ENCODE data around the gene TARBP2.

Gene TARBP2

DNA sequence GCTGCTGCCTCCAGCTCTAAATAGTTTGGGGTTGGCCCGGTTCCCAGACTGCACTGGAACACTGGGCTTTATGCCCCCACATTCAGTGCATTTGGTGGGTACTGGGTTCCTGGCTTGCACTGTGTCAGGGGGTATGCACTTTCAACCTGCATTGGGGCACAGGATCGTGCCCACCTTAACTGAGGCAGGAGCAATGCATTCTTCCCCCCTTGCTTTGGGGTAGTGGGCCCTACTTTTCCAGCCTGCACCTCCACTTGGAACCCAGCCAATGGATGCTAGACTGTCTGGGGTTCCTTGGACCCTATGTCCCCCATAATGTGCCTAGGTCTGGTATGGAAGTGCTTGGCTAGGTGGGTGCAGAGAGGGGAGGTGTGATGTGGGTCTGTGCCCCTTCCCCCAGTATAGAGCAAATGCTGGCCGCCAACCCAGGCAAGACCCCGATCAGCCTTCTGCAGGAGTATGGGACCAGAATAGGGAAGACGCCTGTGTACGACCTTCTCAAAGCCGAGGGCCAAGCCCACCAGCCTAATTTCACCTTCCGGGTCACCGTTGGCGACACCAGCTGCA is 615 bp downstream of the TARBP2 start:
- DNase-seq (ENCODE audit: insufficient read length, low spot score) = no peak
- TF ChIP-seq POU2F2 (IDR thresholded peaks at IDR 0.05; ENCODE audit: low read depth, low read length) (no peak), POLR2A (IDR thresholded peaks at IDR 0.05; ENCODE audit: low read depth, low read length) (no peak), SPI1 (IDR thresholded peaks at IDR 0.05; ENCODE audit: low read depth, low read length) (no peak), PAX5 (IDR thresholded peaks at IDR 0.05; ENCODE audit: insufficient read depth, low read length, severe bottlenecking) (no peak), TAF1 (IDR thresholded peaks at IDR 0.05; ENCODE audit: low read depth, low read length) (no peak; the same call in 1 of the 2 replicates), POLR2AphosphoS5 (IDR thresholded peaks at IDR 0.05; ENCODE audit: low read depth, low read length) (0 out of 2 replicates have a peak, but pooled peaks have one; percentile 18)
- no peak for FAIRE-seq

DNA sequence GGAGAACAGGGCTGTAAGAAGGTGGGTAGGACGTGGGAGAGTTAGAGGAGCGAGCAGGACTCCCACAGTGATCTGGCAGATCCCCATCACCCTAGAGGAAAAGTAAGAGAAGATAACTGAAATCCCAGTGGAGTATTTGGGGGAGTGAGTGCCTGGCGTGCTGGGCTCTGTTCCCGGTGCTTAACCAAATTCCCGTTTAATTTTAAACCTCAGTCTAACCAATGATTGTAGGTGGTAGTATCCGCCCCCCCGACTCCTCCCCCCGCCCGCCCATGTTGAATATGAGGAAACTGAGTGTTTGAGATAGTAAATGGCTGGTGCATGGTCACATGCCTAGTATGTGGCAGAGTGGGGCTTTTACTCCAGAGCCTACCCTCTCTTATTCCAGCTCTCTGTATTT is 1.2 kb downstream of the TARBP2 start:
- no peak for FAIRE-seq
- TF ChIP-seq PAX5 (IDR thresholded peaks at IDR 0.05; ENCODE audit: insufficient read depth, low read length, severe bottlenecking) = no peak
- TF ChIP-seq POLR2A (IDR thresholded peaks at IDR 0.05; ENCODE audit: low read depth, low read length) = no peak
- no peak for TF ChIP-seq POLR2AphosphoS5 (IDR thresholded peaks at IDR 0.05; ENCODE audit: low read depth, low read length)
- TF ChIP-seq TAF1 (IDR thresholded peaks at IDR 0.05; ENCODE audit: low read depth, low read length) = no peak
- TF ChIP-seq POU2F2 (IDR thresholded peaks at IDR 0.05; ENCODE audit: low read depth, low read length) = no peak
- no peak for TF ChIP-seq SPI1 (IDR thresholded peaks at IDR 0.05; ENCODE audit: low read depth, low read length)
- no peak for DNase-seq (ENCODE audit: insufficient read length, low spot score)

DNA sequence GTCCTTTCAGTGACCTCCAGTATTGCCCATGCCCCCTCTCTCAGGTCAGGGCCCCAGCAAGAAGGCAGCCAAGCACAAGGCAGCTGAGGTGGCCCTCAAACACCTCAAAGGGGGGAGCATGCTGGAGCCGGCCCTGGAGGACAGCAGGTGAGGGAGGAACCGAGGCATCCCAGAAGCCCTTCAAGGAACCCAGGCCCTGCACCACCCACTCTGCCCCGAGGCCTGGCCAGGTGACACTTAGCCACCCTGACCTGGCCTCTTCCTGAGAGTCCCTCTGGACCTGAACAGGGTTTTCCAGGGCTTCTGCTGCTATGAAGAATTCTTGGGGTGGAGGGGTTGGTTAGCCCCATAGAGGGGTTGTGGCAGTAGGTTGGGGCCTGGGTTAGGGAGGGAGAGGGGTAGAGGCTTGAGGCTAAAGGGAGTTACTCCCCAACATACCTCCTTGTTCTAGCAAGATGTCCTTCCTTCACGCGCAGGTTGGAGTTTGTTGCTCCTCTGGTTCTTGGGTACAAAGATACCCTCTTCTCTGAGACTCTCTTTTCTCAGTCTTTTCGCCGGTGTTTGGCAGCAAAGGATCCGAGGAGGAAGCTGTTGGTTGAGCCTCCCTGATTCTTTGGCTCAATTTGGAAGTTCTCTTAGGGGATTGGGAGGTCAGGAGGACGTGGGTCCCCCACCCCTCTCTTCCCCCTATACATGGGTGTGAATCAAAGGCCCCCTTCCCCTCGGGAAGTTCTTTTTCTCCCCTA is 2.1 kb downstream of the TARBP2 start:
- no peak for FAIRE-seq
- TF ChIP-seq POU2F2 (IDR thresholded peaks at IDR 0.05; ENCODE audit: low read depth, low read length) = no peak
- TF ChIP-seq SPI1 (IDR thresholded peaks at IDR 0.05; ENCODE audit: low read depth, low read length) = no peak
- no peak for TF ChIP-seq TAF1 (IDR thresholded peaks at IDR 0.05; ENCODE audit: low read depth, low read length)
- no peak for TF ChIP-seq PAX5 (IDR thresholded peaks at IDR 0.05; ENCODE audit: insufficient read depth, low read length, severe bottlenecking)
- TF ChIP-seq POLR2AphosphoS5 (IDR thresholded peaks at IDR 0.05; ENCODE audit: low read depth, low read length) = no peak
- no peak for TF ChIP-seq POLR2A (IDR thresholded peaks at IDR 0.05; ENCODE audit: low read depth, low read length)
- no peak for DNase-seq (ENCODE audit: insufficient read length, low spot score)

DNA sequence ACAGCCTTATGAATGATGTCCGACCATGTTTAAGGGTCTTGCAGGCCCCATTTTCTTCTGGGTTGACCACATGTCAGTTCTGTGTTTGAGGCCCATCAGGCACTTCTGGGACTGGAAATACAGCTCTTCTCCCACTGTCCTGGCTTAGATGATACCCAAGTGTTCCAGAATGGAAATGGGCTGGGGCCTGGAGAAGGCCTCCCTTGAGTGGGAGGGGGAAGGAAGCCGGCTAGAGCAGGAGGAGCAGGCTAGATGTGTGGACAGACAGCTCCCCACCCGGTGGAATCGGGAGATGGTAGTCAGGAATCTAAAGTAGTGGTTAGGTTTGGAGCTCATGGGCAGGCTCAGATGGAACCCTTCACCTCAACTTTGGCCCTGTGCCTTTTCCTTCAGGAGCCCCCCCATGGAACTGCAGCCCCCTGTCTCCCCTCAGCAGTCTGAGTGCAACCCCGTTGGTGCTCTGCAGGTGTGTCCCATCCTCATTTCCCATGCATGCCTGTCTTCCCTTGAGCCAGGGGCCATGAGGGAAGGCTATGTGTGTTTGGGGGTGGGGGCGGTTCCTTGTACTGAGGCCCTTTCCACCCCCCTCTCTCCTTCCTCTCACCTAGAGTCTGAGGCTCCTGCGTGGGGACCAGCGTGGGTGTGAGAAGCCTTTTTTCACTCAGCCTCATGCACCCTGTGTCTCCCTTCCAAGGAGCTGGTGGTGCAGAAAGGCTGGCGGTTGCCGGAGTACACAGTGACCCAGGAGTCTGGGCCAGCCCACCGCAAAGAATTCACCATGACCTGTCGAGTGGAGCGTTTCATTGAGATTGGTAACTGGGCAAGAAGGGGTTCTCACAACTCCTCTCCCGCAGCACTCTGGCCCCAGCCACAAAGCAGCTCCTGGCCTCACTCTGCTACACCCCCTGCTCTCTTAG is 3.2 kb downstream of the TARBP2 start:
- DNase-seq (ENCODE audit: insufficient read length, low spot score) = no peak
- TF ChIP-seq TAF1 (IDR thresholded peaks at IDR 0.05; ENCODE audit: low read depth, low read length) = no peak
- TF ChIP-seq SPI1 (IDR thresholded peaks at IDR 0.05; ENCODE audit: low read depth, low read length) = no peak
- no peak for TF ChIP-seq POU2F2 (IDR thresholded peaks at IDR 0.05; ENCODE audit: low read depth, low read length)
- TF ChIP-seq POLR2AphosphoS5 (IDR thresholded peaks at IDR 0.05; ENCODE audit: low read depth, low read length) = no peak
- no peak for TF ChIP-seq POLR2A (IDR thresholded peaks at IDR 0.05; ENCODE audit: low read depth, low read length)
- TF ChIP-seq PAX5 (IDR thresholded peaks at IDR 0.05; ENCODE audit: insufficient read depth, low read length, severe bottlenecking) = no peak
- no peak for FAIRE-seq

DNA sequence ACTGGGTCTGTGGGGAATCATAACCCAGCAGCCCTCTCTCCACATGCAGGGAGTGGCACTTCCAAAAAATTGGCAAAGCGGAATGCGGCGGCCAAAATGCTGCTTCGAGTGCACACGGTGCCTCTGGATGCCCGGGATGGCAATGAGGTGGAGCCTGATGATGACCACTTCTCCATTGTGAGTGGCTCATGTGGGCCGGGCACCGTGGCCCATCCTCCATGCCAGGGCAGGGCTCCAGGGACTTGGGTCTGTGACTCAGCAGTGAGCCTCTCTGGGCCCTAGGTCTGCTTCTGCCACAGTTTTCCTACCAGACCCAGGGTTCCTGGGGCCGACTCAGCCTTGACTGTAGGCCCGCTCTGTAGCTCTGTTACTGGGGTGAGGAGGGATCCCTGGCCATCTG is 4.0 kb downstream of the TARBP2 start:
- FAIRE-seq (no peak), DNase-seq (ENCODE audit: insufficient read length, low spot score) (no peak)
- TF ChIP-seq POU2F2 (IDR thresholded peaks at IDR 0.05; ENCODE audit: low read depth, low read length) = no peak
- no peak for TF ChIP-seq SPI1 (IDR thresholded peaks at IDR 0.05; ENCODE audit: low read depth, low read length)
- TF ChIP-seq TAF1 (IDR thresholded peaks at IDR 0.05; ENCODE audit: low read depth, low read length) = no peak
- no peak for TF ChIP-seq POLR2A (IDR thresholded peaks at IDR 0.05; ENCODE audit: low read depth, low read length)
- TF ChIP-seq POLR2AphosphoS5 (IDR thresholded peaks at IDR 0.05; ENCODE audit: low read depth, low read length) = no peak
- no peak for TF ChIP-seq PAX5 (IDR thresholded peaks at IDR 0.05; ENCODE audit: insufficient read depth, low read length, severe bottlenecking)

DNA sequence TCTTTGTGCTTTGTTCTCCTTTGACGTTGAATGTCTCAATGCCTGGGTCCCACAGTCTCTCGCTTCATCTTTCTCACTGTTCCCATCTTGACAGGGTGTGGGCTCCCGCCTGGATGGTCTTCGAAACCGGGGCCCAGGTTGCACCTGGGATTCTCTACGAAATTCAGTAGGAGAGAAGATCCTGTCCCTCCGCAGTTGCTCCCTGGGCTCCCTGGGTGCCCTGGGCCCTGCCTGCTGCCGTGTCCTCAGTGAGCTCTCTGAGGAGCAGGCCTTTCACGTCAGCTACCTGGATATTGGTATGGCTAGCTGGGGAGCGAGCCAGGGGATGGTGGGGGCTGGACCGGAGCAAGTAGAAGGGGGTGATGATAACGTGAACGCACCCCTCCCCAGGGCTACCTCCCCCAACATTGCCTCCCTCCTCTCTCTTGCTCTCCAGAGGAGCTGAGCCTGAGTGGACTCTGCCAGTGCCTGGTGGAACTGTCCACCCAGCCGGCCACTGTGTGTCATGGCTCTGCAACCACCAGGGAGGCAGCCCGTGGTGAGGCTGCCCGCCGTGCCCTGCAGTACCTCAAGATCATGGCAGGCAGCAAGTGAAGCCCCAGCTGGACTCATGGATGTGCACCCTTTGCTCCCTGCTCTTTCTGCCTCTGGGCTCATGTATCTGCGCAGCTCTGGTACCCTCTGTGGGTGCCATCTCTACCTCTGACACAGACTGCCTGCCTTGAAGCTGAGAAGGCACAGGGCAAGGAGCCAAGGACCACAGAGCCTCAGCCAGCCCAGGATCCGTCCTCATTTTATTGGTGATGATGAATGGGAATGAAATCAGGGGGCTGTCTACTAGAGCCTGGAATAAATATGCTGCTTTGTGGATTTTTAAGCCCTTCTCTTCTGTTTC is 4.7 kb downstream of the TARBP2 start:
- FAIRE-seq (no peak), DNase-seq (ENCODE audit: insufficient read length, low spot score) (no peak)
- TF ChIP-seq SPI1 (IDR thresholded peaks at IDR 0.05; ENCODE audit: low read depth, low read length) (no peak), PAX5 (IDR thresholded peaks at IDR 0.05; ENCODE audit: insufficient read depth, low read length, severe bottlenecking) (no peak), POLR2A (IDR thresholded peaks at IDR 0.05; ENCODE audit: low read depth, low read length) (no peak), POLR2AphosphoS5 (IDR thresholded peaks at IDR 0.05; ENCODE audit: low read depth, low read length) (no peak)

DNA sequence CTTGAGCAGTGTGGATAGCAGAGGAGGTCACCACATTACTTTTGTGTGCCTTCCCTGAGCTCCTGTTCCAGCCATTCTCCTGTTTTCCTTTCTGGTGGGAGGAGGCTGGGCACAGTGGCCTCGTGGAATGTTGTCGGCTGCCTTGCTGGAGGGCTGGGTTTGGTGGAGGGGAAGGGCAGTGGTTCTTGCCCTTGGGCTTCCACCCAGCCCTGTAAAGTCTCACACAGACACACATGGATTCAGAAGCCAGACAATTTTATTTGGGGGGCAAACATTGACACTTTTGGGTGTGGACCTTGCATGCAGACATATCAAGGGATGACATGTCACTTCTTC is 5.3 kb downstream of the TARBP2 start:
- FAIRE-seq = no peak
- no peak for DNase-seq (ENCODE audit: insufficient read length, low spot score)
- TF ChIP-seq SPI1 (IDR thresholded peaks at IDR 0.05; ENCODE audit: low read depth, low read length) (no peak), POU2F2 (IDR thresholded peaks at IDR 0.05; ENCODE audit: low read depth, low read length) (no peak), POLR2AphosphoS5 (IDR thresholded peaks at IDR 0.05; ENCODE audit: low read depth, low read length) (no peak), PAX5 (IDR thresholded peaks at IDR 0.05; ENCODE audit: insufficient read depth, low read length, severe bottlenecking) (no peak), TAF1 (IDR thresholded peaks at IDR 0.05; ENCODE audit: low read depth, low read length) (no peak), POLR2A (IDR thresholded peaks at IDR 0.05; ENCODE audit: low read depth, low read length) (no peak)

DNA sequence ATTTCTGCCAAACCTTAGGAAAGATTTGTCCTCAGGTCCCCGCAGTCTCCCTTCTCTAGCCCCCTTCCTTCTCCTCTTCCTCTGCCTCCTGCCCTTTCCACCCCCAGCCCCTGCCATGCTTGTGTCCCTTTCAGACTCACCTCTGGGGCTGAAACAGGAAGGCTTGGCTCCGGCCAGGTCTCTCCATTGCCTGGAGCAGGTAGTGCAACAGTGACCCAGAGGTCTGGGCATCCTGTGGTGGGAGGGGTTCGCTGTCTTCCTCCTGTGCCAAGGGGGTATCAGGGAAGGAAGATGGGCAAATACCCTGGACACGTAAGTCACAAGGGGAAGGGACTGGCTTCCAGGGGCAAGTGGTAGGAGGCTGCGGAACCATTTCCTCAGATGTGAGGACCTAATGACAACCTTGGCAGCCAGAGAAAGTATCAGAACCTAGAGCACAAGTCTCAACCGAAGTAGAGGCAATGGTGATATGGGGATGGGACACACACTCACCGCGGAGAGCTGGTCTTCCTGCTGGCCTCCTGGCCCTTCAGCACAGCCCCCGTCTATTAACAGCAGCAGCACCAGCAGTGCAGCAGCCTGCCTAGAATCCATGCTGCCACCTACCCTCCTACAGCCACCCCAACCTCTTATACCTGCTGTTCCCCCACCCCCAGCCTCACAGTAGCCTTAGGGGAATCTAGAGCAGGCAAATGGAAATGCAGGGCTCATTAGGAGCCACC is 6.0 kb downstream of the TARBP2 start, which contains the start of gene NPFF:
NPFF (minus strand) TSS at position 604 of the 722 bp plus-strand sequence; CDS start at position 594, 10 bp downstream.
- DNase-seq (ENCODE audit: insufficient read length, low spot score) = no peak
- TF ChIP-seq TAF1 (IDR thresholded peaks at IDR 0.05; ENCODE audit: low read depth, low read length) = no peak
- no peak for TF ChIP-seq POLR2AphosphoS5 (IDR thresholded peaks at IDR 0.05; ENCODE audit: low read depth, low read length)
- no peak for TF ChIP-seq POU2F2 (IDR thresholded peaks at IDR 0.05; ENCODE audit: low read depth, low read length)
- TF ChIP-seq POLR2A (IDR thresholded peaks at IDR 0.05; ENCODE audit: low read depth, low read length) = no peak
- no peak for TF ChIP-seq SPI1 (IDR thresholded peaks at IDR 0.05; ENCODE audit: low read depth, low read length)
- no peak for TF ChIP-seq PAX5 (IDR thresholded peaks at IDR 0.05; ENCODE audit: insufficient read depth, low read length, severe bottlenecking)
- no peak for FAIRE-seq

Data from GM12891 (cell line).